ENCODE measurements around the gene GPD1. TPM values are rescaled to one million over a fixed set of nuclear protein-coding genes. Genes with fewer than 3 reads are reported as not detected.
"Not testable (repeated sequence)": the region's sequence is repeated elsewhere in the genome, so short reads cannot be mapped to it uniquely, and the experiment has no call there.

The GPD1 gene
- total RNA-seq, 1 donor from 2014 or later = 2.0 TPM

- no peaks in the 10 kb centered on the region for H3K27me3 Mint-ChIP-seq
- H3K27ac Mint-ChIP-seq = no peak overlapping the region
- TF ChIP-seq, protein P1, sequence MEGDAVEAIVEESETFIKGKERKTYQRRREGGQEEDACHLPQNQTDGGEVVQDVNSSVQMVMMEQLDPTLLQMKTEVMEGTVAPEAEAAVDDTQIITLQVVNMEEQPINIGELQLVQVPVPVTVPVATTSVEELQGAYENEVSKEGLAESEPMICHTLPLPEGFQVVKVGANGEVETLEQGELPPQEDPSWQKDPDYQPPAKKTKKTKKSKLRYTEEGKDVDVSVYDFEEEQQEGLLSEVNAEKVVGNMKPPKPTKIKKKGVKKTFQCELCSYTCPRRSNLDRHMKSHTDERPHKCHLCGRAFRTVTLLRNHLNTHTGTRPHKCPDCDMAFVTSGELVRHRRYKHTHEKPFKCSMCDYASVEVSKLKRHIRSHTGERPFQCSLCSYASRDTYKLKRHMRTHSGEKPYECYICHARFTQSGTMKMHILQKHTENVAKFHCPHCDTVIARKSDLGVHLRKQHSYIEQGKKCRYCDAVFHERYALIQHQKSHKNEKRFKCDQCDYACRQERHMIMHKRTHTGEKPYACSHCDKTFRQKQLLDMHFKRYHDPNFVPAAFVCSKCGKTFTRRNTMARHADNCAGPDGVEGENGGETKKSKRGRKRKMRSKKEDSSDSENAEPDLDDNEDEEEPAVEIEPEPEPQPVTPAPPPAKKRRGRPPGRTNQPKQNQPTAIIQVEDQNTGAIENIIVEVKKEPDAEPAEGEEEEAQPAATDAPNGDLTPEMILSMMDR (IDR thresholded peaks at IDR 0.05; ENCODE audit: unreplicated experiment) = no peak
- no peak overlapping the region for H3K4me3 Mint-ChIP-seq (ENCODE audit: low read depth)
- peaks cover 20% of the 10 kb centered on the region for H3K4me1 Mint-ChIP-seq (ENCODE audit: low read depth)
- H3K9me3 Mint-ChIP-seq (ENCODE audit: low read depth) = no peaks in the 10 kb centered on the region
- no peak for DNase-seq (ENCODE audit: low spot score, unreplicated experiment)
- H3K36me3 Mint-ChIP-seq (ENCODE audit: insufficient read depth) = peaks cover 3% of the 10 kb centered on the region
These were observed 43.5 kb downstream of the GPD1 start for GRCh38 chr12:50147281-50147680.

GRCh38 chr12:50148011-50148410 lies 44.2 kb downstream of the GPD1 start:
- H3K4me3 Mint-ChIP-seq (ENCODE audit: low read depth); DNase-seq (ENCODE audit: low spot score, unreplicated experiment); H3K9me3 Mint-ChIP-seq (ENCODE audit: low read depth); H3K27ac Mint-ChIP-seq; H3K27me3 Mint-ChIP-seq; H3K36me3 Mint-ChIP-seq (ENCODE audit: insufficient read depth): not testable (repeated sequence)
- peaks cover 13% of the 10 kb centered on the region for H3K4me1 Mint-ChIP-seq (ENCODE audit: low read depth)

GRCh38 chr12:50149311-50149710 lies 45.5 kb downstream of the GPD1 start:
- Mint-ChIP-seq H3K4me3 (ENCODE audit: low read depth) (no peak overlapping the region), H3K27me3 (no peaks in the 10 kb centered on the region), H3K36me3 (ENCODE audit: insufficient read depth) (no peaks in the 10 kb centered on the region), H3K4me1 (ENCODE audit: low read depth) (peaks cover 6% of the 10 kb centered on the region), H3K9me3 (ENCODE audit: low read depth) (no peaks in the 10 kb centered on the region), H3K27ac (peak overlapping the region; percentile 37)
- TF ChIP-seq, protein P1 (IDR thresholded peaks at IDR 0.05; ENCODE audit: unreplicated experiment) = no peak
- no peak for DNase-seq (ENCODE audit: low spot score, unreplicated experiment)

DNA sequence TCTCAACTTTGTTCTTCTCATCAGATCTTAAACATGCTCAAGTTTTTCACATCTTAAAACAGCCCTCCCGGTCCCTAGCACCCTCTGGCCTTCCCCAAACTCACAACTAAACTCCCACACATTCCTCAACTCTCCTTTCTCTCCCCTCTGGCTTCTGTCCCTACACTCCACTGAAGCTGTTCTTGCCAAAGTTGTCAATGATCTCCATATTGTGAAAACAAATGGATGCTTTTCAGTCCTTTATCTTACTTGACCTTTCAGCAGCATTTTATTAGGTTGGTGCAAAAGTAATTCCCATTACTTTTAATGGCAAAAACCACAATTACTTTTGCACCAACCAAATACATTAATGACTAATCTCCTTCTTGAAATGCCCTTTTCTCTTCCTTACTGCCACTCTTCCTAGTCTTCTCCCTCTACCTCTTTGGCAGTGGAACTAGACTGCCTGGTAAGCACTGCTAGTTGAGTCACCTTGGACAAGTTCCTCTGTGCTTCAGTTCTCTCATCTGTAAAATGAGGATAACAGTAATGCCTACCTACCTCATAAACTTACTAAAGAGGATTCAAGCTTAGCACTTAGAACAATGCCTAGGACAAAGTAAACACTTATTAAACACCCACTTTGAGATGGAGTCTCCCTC lies 47.4 kb downstream of the GPD1 start:
- Mint-ChIP-seq H3K4me1 (ENCODE audit: low read depth) (no peaks in the 10 kb centered on the region), H3K4me3 (ENCODE audit: low read depth) (no peak overlapping the region), H3K27me3 (no peaks in the 10 kb centered on the region), H3K9me3 (ENCODE audit: low read depth) (no peaks in the 10 kb centered on the region), H3K36me3 (ENCODE audit: insufficient read depth) (no peaks in the 10 kb centered on the region), H3K27ac (no peak overlapping the region)
- TF ChIP-seq, protein P1 (IDR thresholded peaks at IDR 0.05; ENCODE audit: unreplicated experiment) = no peak
- no peak for DNase-seq (ENCODE audit: low spot score, unreplicated experiment)

GRCh38 chr12:50154947-50155346 lies 51.1 kb downstream of the GPD1 start:
- H3K27ac Mint-ChIP-seq; H3K9me3 Mint-ChIP-seq (ENCODE audit: low read depth); H3K4me3 Mint-ChIP-seq (ENCODE audit: low read depth); DNase-seq (ENCODE audit: low spot score, unreplicated experiment); H3K36me3 Mint-ChIP-seq (ENCODE audit: insufficient read depth); H3K27me3 Mint-ChIP-seq; H3K4me1 Mint-ChIP-seq (ENCODE audit: low read depth): not testable (repeated sequence)

GRCh38 chr12:50156641-50157040 lies 52.8 kb downstream of the GPD1 start:
- no peaks in the 10 kb centered on the region for H3K9me3 Mint-ChIP-seq (ENCODE audit: low read depth)
- H3K4me3 Mint-ChIP-seq (ENCODE audit: low read depth) = no peak overlapping the region
- no peak for DNase-seq (ENCODE audit: low spot score, unreplicated experiment)
- H3K27me3 Mint-ChIP-seq = no peaks in the 10 kb centered on the region
- H3K36me3 Mint-ChIP-seq (ENCODE audit: insufficient read depth) = peaks cover 7% of the 10 kb centered on the region
- H3K27ac Mint-ChIP-seq = no peak overlapping the region
- TF ChIP-seq, protein P1 (IDR thresholded peaks at IDR 0.05; ENCODE audit: unreplicated experiment) = no peak
- peaks cover 4% of the 10 kb centered on the region for H3K4me1 Mint-ChIP-seq (ENCODE audit: low read depth)
